Measurements from ENCODE around the gene QRFP. TPM values are rescaled to one million over a fixed set of nuclear protein-coding genes. Genes with fewer than 3 reads are reported as not detected.

The QRFP gene
- polyA plus RNA-seq, 1 donor (not counting 4 experiments of a cell fraction or from before 2014, with no cell fraction given) = not detected

DNA sequence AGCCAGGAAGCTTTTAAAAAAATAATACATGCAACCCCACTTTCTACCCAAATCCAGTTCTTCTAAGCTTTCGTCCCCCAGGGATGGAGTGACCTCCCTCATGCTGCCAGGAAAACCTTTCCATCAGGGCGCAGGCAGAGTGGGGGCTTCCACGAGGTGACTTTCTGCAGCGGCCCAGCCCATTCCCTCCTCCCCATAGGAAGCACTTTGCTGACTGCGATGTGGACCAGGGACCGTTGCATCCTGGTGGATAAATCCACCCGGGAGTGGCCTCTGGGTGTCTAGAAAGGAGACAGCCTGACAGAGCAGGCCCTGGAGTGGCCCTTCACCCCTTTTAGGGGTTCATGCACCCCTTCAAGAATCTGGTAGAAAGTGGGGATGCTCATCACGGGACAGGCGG lies 1.6 kb downstream of the QRFP start:
- H3K9me1 ChIP-seq (ENCODE audit: control insufficient read depth, extremely low read depth, insufficient read depth, low read length) = no peaks in the 10 kb centered on the region
- H3K27me3 ChIP-seq (ENCODE audit: control insufficient read depth, extremely low read depth, insufficient read depth, low read length) = peaks cover 34% of the 10 kb centered on the region
- H3K36me3 ChIP-seq (ENCODE audit: control insufficient read depth in 2 of 2, extremely low read depth in 1 of 2, insufficient read depth in 2 of 2, low read length in 2 of 2) = peaks cover 5 to 6% of the 10 kb centered on the region in 2 experiments
- H3K4me3 ChIP-seq (ENCODE audit: control insufficient read depth in 2 of 3, extremely low read depth in 1 of 3, insufficient read depth in 2 of 3, low read depth in 1 of 3, low read length in 3 of 3) = no peak overlapping the region
- H4K20me1 ChIP-seq (ENCODE audit: control insufficient read depth, extremely low read depth, insufficient read depth, low read length) = peaks cover 3% of the 10 kb centered on the region
- H3K4me2 ChIP-seq (ENCODE audit: control insufficient read depth, extremely low read depth, insufficient read depth, low read depth, low read length) = no peak overlapping the region
- H3K9ac ChIP-seq (ENCODE audit: control insufficient read depth, extremely low read depth, insufficient read depth, low read length) = no peak overlapping the region
- H3K4me1 ChIP-seq (ENCODE audit: control insufficient read depth, extremely low read depth, insufficient read depth, low read length) = no peaks in the 10 kb centered on the region
- dilution Hi-C loops (cut with MboI; ENCODE audit: extremely low pct_ligation_motif_present, low sequenced_read_pairs) = no loop called here
- no peak for FAIRE-seq
- no peak for DNase-seq (ENCODE audit: low read depth, low spot score)
- H2AFZ ChIP-seq (ENCODE audit: control insufficient read depth, low read length) = no peak overlapping the region
- H3K9me3 ChIP-seq (ENCODE audit: control insufficient read depth, low read depth, low read length) = no peaks in the 10 kb centered on the region
- no peak overlapping the region for H3K27ac ChIP-seq (ENCODE audit: control insufficient read depth, insufficient read depth, low read length)
- TF ChIP-seq EZH2 (IDR thresholded peaks at IDR 0.05; ENCODE audit: low read length) = no peak
- TF ChIP-seq, protein P1, sequence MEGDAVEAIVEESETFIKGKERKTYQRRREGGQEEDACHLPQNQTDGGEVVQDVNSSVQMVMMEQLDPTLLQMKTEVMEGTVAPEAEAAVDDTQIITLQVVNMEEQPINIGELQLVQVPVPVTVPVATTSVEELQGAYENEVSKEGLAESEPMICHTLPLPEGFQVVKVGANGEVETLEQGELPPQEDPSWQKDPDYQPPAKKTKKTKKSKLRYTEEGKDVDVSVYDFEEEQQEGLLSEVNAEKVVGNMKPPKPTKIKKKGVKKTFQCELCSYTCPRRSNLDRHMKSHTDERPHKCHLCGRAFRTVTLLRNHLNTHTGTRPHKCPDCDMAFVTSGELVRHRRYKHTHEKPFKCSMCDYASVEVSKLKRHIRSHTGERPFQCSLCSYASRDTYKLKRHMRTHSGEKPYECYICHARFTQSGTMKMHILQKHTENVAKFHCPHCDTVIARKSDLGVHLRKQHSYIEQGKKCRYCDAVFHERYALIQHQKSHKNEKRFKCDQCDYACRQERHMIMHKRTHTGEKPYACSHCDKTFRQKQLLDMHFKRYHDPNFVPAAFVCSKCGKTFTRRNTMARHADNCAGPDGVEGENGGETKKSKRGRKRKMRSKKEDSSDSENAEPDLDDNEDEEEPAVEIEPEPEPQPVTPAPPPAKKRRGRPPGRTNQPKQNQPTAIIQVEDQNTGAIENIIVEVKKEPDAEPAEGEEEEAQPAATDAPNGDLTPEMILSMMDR (optimal IDR thresholded peaks at IDR 0.05 in 1 of 3, IDR thresholded peaks at IDR 0.05 in 1 of 3, conservative IDR thresholded peaks at IDR 0.05 in 1 of 3; ENCODE audit: extremely low read depth in 1 of 3, insufficient read depth in 2 of 3, low read length in 3 of 3) = no peak
- H3K79me2 ChIP-seq (ENCODE audit: control insufficient read depth, insufficient read depth, low read length) = no peaks in the 10 kb centered on the region

DNA sequence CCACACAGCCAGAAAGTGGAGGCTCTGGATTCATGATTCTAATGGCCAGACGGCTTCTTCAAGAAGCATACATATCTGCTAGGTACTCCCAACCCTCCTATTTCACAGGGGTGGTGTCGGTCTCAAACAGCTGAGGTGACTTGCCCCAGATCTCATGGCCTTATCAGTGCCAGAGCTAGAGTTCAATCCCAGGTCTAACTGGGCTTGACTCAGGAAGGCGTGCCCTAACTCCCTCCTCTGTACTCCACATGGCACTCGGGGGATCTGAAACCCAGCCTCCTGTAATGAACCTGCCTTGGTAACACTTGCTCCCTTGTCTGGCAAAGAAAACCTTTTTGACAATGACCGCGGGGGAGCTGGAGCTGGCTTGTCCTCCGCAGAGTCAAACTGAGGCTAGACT lies 2.1 kb downstream of the QRFP start:
- no peaks in the 10 kb centered on the region for H3K9me1 ChIP-seq (ENCODE audit: control insufficient read depth, extremely low read depth, insufficient read depth, low read length)
- no peak overlapping the region for H3K4me2 ChIP-seq (ENCODE audit: control insufficient read depth, extremely low read depth, insufficient read depth, low read depth, low read length)
- H3K9me3 ChIP-seq (ENCODE audit: control insufficient read depth, low read depth, low read length) = no peaks in the 10 kb centered on the region
- peaks cover 3% of the 10 kb centered on the region for H4K20me1 ChIP-seq (ENCODE audit: control insufficient read depth, extremely low read depth, insufficient read depth, low read length)
- no peak for TF ChIP-seq EZH2 (IDR thresholded peaks at IDR 0.05; ENCODE audit: low read length)
- TF ChIP-seq, protein P1 (optimal IDR thresholded peaks at IDR 0.05 in 1 of 3, IDR thresholded peaks at IDR 0.05 in 1 of 3, conservative IDR thresholded peaks at IDR 0.05 in 1 of 3; ENCODE audit: extremely low read depth in 1 of 3, insufficient read depth in 2 of 3, low read length in 3 of 3) = no peak
- dilution Hi-C loops (cut with MboI; ENCODE audit: extremely low pct_ligation_motif_present, low sequenced_read_pairs) = no loop called here
- H2AFZ ChIP-seq (ENCODE audit: control insufficient read depth, low read length) = no peak overlapping the region
- peaks cover 6 to 8% of the 10 kb centered on the region in 2 experiments for H3K36me3 ChIP-seq (ENCODE audit: control insufficient read depth in 2 of 2, extremely low read depth in 1 of 2, insufficient read depth in 2 of 2, low read length in 2 of 2)
- H3K27ac ChIP-seq (ENCODE audit: control insufficient read depth, insufficient read depth, low read length) = no peak overlapping the region
- peaks cover 29% of the 10 kb centered on the region for H3K27me3 ChIP-seq (ENCODE audit: control insufficient read depth, extremely low read depth, insufficient read depth, low read length)
- no peak overlapping the region for H3K9ac ChIP-seq (ENCODE audit: control insufficient read depth, extremely low read depth, insufficient read depth, low read length)
- no peak overlapping the region for H3K4me3 ChIP-seq (ENCODE audit: control insufficient read depth in 2 of 3, extremely low read depth in 1 of 3, insufficient read depth in 2 of 3, low read depth in 1 of 3, low read length in 3 of 3)
- no peaks in the 10 kb centered on the region for H3K79me2 ChIP-seq (ENCODE audit: control insufficient read depth, insufficient read depth, low read length)
- DNase-seq (ENCODE audit: low read depth, low spot score) = no peak
- no peak for FAIRE-seq
- H3K4me1 ChIP-seq (ENCODE audit: control insufficient read depth, extremely low read depth, insufficient read depth, low read length) = no peaks in the 10 kb centered on the region
